GM12874 (cell line): ENCODE data around the gene AFF3.

Source experiments
- TF ChIP-seq, protein P1 (sequence below): IDR thresholded peaks from 2 replicates; pipeline ENCODE4 v1.5.1; 2011; ENCODE audit warnings: low read depth, mild to moderate bottlenecking, control low read depth, low read length, moderate library complexity; ENCODE audit not compliant: insufficient read depth

AFF3 gene

GRCh38 chr2:99984799-99985515 lies 157.4 kb downstream of the AFF3 start:
- TF ChIP-seq, protein P1, sequence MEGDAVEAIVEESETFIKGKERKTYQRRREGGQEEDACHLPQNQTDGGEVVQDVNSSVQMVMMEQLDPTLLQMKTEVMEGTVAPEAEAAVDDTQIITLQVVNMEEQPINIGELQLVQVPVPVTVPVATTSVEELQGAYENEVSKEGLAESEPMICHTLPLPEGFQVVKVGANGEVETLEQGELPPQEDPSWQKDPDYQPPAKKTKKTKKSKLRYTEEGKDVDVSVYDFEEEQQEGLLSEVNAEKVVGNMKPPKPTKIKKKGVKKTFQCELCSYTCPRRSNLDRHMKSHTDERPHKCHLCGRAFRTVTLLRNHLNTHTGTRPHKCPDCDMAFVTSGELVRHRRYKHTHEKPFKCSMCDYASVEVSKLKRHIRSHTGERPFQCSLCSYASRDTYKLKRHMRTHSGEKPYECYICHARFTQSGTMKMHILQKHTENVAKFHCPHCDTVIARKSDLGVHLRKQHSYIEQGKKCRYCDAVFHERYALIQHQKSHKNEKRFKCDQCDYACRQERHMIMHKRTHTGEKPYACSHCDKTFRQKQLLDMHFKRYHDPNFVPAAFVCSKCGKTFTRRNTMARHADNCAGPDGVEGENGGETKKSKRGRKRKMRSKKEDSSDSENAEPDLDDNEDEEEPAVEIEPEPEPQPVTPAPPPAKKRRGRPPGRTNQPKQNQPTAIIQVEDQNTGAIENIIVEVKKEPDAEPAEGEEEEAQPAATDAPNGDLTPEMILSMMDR = no peak

GRCh38 chr2:99982744-99983143 lies 159.6 kb downstream of the AFF3 start:
- TF ChIP-seq, protein P1 = no peak

DNA sequence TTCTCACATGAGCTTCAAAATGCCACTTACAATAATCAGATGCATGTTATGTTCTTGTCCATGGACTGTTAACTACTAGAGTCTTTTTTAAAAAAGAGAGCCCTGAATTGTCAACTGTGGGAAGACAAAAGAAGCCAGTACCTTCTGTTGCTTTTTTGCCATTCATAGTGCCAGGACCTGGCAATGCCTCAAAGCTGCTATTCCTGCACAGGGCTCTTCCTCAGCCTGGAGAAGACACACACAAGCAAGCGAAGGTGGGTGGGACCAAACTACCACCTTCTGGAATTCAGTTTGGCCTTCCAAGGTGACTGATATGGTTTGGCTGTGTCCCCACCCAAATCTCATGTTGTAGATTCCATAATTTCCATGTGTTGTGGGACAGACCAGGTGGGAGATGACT lies 160.6 kb downstream of the AFF3 start:
- TF ChIP-seq, protein P1 = no peak

DNA sequence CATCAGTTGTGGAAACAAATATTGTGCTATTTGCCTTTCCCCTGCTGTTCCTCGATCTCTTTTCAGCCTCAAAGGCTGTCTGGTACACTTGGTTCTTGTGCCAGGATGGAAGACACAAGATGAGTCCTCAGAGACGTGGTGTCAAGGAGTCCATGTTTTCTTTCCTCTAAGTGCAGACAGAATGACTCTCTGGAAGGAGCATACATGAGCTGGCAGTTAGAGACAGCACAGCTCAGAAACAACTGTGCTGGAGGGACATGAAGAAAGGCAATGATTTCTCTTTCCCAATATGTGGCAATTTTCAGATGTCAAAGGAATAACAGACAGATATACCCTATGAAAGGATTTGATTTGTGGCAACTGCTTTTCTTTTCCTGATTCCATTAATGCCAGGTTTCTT lies 162.2 kb downstream of the AFF3 start:
- TF ChIP-seq, protein P1 = no peak

GRCh38 chr2:99977966-99978365 lies 164.4 kb downstream of the AFF3 start:
- TF ChIP-seq, protein P1 = no peak

DNA sequence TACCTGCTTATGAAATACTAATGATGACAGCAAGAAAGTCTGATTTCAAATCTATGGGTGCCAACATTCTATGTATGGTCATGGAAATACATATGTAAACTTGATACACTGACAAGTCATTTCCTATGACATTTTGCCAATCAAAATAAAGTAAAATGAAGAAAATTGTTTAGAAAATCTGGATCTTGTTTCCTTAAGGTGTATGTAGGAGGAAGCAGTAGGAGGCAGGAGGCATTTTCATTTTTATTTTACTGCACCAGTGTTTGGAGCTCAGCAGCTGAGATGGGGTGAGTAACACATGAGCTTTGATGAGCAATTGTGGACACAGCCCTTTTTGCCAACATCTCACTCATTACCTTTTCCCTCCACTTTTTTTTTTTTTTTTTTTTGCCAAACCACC lies 167.0 kb downstream of the AFF3 start:
- TF ChIP-seq, protein P1 = no peak

DNA sequence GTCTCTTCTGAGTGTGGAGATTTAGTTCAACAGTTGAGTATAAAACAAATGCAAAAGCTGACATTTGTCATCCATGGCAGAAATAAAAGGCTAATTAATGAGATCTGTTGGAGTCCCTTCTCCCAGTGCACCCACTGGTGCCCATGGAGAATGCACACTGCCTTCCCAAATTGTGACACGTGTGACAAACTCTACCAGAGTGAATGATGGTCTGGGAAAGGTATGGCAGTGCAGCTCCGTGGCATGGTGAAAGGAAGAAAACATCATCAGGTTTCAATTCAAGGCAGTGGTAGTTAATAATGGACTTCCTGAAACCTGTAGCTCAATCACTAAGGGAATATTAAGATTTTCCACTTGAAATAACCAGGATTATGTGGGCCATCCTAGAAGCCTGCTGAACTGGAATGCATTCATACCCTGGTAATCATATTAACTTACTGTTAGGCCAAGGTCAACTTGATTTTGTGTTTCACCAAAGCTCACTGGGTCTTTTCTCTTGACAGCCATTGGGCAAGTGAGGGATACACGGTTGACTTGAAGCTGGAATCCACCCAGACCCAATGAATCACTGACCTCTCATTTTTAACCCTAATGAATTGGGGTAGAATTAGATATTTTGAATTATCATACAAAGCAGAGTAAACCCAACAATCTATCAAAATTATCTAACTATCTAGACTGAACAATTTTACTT lies 167.6 kb downstream of the AFF3 start:
- TF ChIP-seq, protein P1 = no peak
